Stimulated activated CD4-positive, alpha-beta T cell treated with anti-CD3 and anti-CD28 coated beads, Interleukin-15, amount 100 ng/mL, for 48 hours (primary cell): ENCODE results near the gene MLST8.
A peak's percentile ranks its signal among the peaks of the same experiment; 100 is the strongest.

ENCODE experiments used
- DNase-seq, 2 donors: peaks; one replicate each; pipeline ENCODE4 v3.0.0-alpha.2; 2020; ENCODE audit warnings: low read depth in 2 of 2

MLST8 gene, protein sequence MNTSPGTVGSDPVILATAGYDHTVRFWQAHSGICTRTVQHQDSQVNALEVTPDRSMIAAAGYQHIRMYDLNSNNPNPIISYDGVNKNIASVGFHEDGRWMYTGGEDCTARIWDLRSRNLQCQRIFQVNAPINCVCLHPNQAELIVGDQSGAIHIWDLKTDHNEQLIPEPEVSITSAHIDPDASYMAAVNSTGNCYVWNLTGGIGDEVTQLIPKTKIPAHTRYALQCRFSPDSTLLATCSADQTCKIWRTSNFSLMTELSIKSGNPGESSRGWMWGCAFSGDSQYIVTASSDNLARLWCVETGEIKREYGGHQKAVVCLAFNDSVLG

DNA sequence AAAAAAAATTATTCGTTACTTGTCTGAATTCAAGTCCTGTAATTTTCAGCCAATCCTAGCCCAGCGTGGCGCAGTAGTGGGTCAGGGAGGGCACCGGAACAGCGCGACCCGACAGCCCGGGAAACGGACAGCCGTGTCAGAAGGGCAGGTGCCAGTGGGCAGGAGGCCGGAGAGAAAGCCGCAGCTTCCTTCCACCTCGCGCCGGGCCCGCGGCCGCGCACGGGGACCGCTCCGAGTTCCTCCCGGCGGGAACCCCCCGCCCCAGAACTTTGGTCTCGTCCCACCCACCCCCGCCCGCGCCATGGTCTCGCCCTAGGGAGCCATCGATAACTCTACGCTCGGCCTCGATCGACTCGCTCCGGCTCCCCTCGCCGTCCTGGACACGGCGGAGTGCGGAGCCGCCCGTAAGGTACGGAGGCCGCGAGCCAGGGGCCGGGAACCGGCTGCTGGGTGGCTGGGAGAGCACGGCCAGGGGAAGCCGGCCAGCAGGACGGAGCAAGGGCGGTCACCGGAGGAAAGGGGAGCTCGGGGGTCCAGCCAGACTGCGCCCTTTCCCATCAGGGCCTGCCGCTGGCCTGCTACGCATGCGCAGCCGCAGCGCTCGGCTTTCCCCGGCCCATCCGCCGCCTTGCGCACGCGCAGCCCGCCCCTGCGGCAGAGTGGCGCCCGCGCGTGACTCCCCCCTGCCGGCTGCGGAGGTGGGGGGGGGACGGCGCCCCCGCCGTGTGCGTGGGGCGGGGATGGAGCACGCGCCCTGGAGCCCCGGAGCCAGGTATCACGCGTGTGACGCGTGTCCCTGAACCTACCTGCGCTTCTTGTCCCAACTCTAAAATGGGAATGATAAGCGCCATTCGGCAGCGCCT lies at the start of gene MLST8:
TSS of gene MLST8 (plus strand) at position 351 of the 863 bp plus-strand sequence. CDS start 632 bp downstream, outside the sequence.
- DNase-seq, result peak; percentile 76 to 82

DNA sequence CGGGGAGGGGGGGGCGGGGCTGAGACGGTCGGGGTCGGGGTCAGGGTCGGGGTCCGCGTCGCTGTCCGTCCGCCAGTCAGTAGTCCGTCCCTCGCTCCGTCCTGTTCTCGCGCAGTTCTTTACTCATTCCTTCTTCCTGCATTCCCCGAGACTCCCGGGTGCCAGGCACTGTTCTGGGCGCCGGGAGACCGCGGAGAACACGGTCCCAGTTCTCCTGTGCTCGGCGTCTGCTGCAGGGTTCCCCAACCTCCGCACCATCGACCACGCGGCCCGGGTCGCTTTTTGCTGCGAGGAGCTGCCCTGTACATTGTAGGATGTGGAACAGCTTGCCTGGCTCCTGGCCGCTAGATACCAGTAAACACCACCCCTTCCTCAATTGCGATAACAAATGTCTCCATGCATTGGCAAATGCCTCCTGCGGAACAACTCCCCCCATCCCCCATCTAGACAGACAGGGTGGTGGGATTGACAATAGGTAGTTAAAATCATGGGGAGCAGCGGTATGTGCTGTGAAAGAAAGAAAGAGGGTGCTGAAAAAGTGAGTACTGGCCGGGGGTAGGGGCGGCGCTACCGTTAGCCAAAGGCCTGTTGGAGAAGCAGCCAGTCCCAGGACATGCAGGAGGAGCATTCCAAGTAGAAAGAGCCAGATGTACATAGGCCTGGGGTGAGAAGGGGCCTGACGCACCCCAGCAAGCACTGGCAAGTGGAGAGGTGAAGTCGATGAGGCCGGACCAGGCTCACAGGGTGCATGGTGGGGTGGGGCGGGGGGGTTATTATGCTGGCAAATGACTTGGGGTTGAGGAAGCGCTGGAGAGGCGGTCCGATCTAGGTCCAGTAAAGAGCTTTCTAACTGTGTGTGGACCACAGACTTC lies 49.0 kb upstream of the MLST8 start:
- no peak for DNase-seq

DNA sequence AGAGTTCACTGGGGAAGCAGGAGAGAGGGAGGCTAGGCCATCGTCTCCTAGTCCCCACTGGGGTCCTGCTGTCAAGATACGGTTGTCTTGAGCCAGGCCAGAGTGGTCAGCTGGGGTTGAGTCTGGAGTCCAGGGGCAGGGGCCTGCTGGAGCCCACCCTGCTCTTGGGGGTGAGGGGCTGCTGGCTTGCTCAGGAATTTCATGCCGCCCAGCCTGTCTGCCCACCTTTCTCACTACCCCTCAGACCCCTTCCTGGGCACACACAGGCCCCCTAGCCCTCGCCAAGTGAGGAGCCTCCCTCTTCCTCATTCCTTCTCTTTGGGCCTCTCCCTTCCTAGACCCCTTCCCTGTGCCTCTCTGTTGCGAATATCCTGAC lies 48.4 kb upstream of the MLST8 start:
- DNase-seq, result no peak

DNA sequence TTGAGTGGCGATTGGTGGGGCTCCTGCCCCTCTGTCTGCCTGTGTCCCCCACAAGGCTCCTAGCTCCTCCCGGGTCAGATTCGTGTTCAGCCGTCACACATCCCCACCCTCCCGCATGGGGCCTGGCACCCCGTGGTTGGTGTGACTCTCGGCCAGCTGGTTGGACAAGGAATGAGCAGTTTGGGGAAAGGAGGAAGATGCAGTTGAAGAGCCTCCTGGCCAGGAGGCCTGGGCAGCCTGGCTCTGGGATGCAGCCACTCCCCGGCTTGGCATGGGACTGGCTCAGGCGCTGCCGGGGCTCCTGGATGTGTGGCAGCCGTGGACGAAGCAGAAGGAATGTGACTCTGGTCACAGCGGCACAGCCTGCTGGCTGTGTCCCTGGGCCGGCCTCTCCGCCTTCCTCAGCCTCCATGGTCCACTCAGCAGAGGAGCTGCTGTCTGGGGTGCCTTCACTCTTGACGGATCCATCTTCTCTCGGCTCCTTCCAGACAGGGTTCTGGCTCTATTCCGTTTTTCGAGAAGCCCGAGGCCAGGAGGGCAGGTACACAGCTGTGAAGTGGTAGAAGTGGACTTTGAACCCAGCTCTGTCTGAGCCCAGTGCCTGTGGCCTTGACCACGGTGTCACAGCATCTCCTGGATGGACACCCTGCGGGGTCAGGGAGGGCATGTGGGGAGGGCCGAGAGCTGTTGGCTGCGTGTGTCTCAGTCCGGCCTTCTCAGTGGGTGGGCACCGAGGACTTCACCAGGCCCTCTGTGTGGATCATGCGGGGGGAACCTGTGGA lies 47.6 kb upstream of the MLST8 start:
- DNase-seq, result no peak

DNA sequence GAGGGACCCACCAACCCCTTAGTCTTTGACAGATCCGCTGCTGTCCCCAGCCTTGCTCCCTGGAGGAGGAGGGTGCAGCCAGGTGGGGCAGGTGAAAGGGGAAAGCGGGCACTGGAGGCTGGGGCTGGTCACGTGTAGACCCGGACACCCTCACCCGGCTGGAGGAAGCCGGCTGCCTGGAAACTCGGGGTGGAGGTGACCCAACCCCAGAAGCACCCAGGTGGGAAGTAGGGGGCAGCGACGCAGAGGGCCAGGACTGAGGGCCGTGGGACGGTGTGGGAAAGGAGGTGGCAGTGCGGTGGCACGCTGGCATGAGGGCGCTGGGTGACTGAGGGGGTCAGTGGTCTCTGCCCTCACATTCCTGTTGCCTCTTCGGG lies 47.0 kb upstream of the MLST8 start:
- DNase-seq, result no peak

DNA sequence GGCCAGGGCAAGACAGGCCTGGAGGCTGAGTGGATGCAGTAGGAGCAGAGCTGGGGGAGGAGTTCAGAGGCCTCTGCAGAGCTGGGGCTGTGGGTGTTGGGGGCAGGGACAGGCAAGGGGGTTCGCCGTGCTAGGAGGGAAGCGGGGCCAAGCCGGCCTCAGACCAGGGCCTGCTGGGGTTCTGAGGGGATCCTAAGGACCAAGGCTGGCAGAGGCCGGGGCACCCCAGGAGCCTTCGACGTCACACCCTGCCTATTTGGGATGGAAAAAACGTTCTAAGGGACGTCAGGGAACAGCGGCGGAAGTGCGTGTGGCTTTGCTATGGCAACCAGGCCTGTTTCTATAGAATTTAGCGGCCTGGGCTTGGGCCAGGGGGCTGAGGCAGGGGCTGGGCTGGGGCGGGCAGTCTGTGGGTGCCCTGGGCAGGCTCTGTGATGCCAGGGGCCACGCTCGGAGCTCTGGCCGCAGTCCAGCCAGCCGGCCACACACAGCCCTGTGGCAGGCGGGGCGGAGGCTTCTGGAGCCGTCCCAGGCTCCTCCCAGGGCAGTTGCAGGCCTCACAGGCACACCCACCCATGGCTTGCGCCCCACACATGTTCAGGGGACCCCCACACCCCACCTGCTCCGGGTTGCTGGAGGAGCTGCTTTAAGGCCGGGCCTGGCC lies 45.9 kb upstream of the MLST8 start:
- DNase-seq, result no peak

DNA sequence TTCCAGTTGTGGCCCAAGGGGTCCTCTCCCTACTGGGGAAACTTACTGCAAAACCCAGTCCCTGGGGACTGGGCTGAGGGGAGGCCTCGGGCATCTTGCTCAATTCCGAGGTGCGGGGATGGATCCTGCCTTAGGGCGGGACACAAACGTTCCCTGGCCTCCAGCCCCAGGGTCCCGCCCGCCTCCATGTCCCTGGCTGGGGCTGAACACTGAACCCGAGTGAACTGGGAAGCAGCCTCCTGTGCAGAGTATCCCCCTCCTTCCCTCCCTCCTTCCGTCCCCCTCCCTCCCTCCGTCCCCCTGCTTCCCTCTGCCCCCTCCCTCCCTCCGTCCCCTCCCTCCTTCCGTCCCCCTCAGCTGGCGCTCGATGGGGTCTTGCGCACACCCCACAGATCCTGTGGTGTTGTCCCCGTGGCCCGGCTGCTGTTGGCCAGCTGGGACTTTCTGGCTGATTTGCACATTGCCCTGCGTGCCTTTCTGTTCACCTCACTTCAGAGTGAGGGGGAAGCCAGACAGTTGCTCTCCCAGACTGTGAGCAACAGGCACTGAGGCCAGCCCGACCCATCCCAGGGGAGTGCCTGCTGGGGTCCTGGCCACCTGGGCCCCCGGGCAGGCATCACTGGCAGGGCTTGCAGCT lies 44.2 kb upstream of the MLST8 start:
- DNase-seq, result no peak

DNA sequence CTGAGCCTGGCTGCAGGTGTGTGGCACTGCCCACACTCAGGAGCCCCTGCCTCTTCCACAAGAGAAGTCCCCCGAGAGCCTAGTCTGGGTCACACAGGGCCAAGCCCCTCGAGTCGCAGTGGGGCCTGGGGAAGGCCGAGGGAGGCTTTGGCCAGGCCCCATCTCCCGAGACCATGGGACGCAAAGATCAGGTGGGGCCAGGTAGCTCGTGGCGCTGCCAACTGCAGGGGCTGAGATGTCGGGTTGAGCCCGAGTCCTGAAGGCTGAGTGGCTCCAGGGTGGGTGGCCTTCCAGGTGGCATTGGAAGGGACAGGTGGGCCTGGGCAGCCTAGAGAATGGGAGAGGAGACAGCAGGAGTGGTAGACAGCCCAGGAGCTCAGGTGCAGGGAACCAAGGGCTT lies 43.3 kb upstream of the MLST8 start:
- DNase-seq, result no peak

DNA sequence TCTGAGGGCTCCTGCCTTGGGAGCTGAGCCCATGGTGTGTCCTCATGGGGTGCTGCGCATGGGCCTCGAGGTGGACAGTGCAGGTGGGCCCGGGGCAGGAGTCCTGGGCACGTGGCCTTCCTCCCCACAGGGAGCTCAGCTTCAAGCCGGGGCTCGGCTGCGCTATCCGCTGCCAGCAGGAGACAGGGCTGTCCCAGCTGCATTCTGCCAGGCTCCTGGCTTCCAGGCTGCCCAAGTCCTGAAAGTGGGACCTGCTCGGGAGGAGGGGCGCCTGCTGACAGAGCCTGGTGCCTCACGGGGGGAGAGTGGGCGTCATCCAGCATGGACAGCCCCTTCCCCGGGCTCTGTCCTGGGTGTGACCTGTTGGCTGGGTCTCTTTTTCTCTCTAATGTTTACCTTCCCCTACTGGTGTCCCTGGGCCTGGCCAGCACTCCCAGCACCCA lies 42.6 kb upstream of the MLST8 start:
- no peak for DNase-seq

DNA sequence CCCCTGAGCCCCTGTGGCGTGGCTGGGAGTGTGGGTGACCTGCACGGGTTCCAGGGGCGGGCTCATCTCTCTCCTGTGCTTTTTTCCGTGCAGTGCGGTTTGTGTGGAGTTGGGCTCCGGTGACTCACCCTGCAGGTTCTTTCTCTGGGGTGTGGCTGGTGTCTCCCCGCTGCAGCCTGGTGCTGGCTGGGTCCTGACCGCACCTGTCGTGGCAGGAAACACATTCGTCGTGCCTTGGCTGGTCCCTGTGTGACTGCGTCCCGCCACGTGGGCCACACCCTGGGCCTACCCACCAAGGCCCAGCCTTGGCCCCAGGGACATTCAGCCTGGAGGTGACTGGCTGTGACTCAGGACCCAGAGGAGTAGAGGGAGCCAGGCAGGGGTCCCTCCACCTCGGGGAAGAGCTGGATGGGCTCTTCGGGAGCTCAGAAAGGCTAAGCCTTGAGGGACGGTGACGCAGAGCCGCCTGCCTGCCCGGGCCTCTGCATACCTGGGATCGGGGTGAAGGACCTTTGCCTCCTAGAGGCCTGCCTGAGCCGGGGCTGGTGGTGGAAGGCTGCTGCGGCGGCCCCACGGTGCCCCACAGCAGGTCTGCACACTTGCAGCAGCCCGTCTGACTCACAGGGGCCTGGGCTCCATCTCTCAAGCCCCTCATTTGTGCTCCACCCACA lies 41.9 kb upstream of the MLST8 start:
- no peak for DNase-seq

DNA sequence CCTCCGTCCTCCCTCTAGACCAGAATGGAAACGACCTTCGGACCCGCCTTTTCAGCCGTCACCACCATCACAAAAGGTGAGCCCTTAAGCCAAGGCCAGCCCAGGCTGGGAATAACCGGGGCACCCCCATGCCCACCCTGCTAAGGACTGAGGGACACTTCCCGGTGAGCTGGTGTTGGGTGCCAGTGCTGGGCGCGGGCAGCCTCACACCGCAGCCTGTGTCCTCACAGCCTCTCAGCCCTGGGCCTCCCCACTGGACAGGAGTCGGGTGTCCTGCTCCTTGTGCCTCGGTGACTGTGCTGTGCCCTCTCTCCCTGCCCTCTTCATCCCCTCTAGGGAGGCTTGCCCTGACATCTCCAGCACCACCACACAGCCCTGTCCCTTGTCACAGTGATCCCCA lies 39.4 kb upstream of the MLST8 start:
- no peak for DNase-seq

DNA sequence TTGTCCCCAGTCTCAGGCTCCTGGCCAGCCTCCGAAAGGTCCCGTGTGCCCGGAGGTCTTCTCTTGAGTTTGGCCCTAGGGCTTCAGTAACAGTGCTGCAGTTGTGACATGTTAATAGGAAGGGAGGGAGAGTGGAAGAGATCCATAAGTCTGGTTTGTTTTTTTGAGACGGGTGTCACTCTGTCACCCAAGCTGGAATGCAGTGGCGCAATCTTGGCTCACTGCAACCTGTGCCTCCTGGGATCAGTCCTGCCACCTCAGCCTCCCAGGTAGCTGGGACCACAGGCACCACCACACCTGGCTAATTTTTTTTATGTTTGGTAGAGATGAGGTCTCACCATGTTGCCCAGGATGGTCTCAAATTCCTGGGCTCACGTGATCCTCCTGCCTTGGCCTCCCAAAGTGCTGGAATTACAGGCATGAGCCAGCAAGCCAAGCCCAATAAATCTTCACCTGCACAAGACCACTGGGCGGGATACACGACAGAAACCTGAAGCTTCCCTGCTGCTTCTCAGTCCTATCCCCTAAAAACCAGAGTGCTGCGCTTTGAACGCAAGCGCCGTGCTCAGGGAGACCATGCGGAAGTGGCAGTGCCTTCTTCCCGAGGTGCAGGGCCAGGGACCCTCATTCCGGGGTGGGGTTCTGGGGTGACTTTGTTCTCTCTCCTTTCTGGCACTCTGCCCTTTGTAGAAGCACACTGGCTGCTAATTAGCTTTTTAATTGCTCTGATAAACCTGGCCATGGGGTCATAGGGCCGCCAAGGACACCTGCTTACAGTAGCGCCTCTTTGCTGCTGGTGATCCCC lies 38.8 kb upstream of the MLST8 start:
- no peak for DNase-seq

DNA sequence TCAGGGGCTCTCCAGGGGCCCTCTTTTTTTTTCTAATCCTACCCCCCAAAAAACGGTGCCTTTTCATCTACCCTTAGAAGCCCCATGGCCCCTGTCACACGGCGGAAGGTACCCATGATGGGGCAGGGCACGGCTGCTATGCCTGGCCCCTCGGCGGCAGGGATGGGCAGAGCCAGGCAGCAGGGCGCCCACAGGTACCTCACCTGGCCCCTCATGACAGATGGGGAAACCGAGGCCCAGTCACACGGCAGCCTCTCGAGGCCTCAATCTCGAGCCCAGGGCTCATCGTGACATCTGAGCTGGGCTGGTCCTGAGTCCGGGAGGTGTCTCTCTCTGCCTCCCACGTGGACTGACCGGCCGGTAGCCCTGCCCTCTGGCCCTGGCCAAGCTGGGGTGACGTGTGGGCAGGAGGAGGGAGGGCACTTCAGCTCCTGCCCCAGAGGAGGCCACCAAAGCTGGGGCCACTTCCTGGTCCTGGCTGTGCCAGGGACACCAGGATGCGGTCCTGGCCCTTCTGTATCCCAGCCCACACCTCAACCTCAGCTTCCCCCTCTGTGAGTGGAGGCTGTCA lies 38.1 kb upstream of the MLST8 start:
- no peak for DNase-seq

DNA sequence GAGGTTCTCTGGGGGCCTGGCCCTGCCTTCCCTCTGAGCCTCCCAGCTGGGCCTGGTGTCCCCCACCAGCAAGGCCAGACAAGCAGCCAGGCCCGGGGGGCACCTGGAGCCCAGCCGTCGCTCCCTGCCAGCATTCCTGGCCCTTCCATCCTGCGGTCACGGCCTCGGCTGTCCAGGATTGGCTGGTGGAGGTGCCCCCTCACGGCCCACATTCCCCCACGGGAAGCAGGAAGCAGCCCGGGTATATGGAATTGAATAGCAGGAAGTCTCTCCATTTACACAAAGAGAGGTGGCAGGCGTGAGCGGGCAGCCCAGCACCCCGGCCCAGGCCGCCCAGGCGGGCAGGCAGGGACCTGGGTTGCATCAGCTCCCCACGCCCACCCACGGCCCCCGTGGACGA lies 35.2 kb upstream of the MLST8 start:
- no peak for DNase-seq

DNA sequence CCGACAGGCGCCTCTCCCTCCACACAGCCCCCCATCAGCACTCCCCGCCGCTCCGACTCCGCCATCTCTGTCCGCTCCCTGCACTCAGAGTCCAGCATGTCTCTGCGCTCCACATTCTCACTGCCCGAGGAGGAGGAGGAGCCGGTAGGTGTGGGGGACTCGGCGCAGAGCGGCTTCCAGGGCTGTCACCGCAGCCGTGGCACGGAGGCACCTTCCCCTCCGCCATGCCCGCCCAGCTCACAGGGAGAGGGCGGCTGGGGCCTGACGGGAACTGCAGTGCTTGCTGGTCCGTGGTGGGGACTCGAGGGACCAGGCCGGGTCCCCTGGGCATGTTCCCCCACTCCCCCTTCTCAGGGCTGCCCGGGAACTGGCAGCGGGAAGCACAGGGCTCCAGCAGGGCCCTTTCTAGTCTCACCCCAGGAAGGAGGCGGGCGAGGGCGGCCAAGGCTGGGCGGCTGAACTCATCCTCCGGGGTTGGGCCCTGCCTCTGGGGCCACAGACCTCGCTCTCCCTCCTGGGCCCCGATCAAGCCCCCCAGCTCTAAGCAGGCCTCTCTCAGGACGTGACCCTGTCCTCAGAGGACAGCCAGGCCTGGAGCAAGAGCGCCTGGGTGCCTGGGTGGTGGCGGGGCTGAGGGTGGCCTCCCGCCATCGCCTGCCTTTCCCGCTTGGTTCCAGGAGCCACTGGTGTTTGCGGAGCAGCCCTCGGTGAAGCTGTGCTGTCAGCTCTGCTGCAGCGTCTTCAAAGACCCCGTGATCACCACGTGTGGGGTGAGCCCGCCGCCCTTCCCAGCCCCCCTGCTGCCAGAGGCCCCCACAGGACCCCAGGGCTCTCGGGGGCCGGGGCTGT lies 34.4 kb upstream of the MLST8 start:
- DNase-seq, result no peak

DNA sequence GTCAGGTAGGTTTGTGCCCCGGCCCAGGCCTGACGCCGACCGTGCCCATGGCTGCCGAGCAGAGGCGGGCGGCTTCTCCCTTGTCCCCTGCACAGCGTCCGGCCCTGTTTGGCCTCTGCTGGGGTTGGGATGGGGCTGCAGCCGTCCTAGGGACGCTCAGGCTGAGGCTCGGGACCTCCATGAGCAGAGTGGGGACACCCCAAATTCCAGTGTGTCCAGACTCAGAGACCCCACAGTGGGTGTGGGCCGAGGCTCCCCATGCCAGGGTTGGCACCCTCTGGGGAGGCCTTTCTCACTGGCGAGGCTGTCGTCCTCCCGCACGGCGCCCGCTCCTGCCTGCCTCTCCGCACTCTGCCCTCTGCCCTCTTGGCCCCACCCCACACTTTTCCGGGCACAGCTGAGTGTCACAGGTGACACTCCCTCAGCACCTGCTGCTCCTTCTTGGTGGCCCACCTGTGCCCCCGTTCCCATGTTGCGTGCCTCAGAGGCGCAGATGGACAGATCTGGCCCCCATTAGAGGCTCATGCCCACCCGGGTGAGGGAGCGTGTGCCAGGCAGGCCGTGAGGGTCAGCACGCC lies 33.6 kb upstream of the MLST8 start:
- DNase-seq, result no peak

DNA sequence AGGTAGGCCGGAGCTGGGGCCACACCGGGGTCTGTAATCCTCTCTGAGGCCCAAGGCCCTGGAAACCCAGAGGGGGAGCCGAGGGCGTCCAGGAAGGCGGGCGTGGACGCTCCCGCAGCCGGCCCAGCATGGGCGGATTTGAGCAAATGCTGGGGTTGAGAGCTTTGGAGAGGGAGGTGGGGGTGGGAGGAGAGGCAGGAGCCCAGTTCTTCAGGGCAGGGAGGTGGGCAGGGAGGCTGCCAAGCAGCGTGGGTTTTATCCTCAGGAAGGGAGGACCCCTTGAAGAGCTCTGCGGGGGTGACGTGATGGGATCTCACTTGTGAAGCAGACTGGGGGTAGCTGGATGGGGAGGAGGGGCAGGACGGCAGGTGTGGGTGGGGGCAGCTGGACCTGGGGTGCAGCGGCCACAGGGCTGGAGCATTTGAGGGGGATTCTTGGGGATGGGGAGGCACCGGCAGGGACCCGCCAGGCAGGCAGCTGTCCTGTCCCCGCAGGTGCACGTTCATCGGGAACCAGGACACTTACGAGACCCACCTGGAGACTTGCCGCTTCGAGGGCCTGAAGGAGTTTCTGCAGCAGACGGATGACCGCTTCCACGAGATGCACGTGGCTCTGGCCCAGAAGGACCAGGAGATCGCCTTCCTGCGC lies 32.4 kb upstream of the MLST8 start:
- DNase-seq, result no peak
